CD1c-positive myeloid dendritic cell (primary cell): ENCODE measurements around the gene VGLL4.
A peak's percentile ranks its signal among the peaks of the same experiment; 100 is the strongest.
"Not testable (repeated sequence)": the region's sequence is repeated elsewhere in the genome, so short reads cannot be mapped to it uniquely, and the experiment has no call there.

Experiments
- DNase-seq: peaks from one replicate; pipeline ENCODE4 v3.0.0-alpha.2; 2016; ENCODE audit errors: extremely low spot score

VGLL4 gene

GRCh38 chr3:11643605-11644087 is at the start of gene VGLL4:
Gene VGLL4 (minus strand): TSS chr3:11643915. CDS start chr3:11643518, 397 bp downstream.
- DNase-seq = peak; percentile 82

GRCh38 chr3:11692532-11692813 is 48.8 kb upstream of the VGLL4 start:
- no peak for DNase-seq

- no peak for DNase-seq
Observed at GRCh38 chr3:11691767-11692531, 48.2 kb upstream of the VGLL4 start.

- DNase-seq = no peak
Observed at GRCh38 chr3:11690863-11691766, 47.4 kb upstream of the VGLL4 start.

GRCh38 chr3:11689749-11690148 is 46.0 kb upstream of the VGLL4 start:
- no peak for DNase-seq

GRCh38 chr3:11684980-11685379 is 41.3 kb upstream of the VGLL4 start:
- DNase-seq = not testable (repeated sequence)

- DNase-seq = no peak
Observed at GRCh38 chr3:11680509-11680908, 36.8 kb upstream of the VGLL4 start.

GRCh38 chr3:11679964-11680363 is 36.2 kb upstream of the VGLL4 start:
- DNase-seq = no peak

GRCh38 chr3:11672363-11672762 is 28.6 kb upstream of the VGLL4 start:
- DNase-seq = no peak

- peak; percentile 33 for DNase-seq
Observed at GRCh38 chr3:11671648-11672100, 28.0 kb upstream of the VGLL4 start.

- no peak for DNase-seq
Observed at GRCh38 chr3:11668243-11669235, 24.8 kb upstream of the VGLL4 start.

GRCh38 chr3:11665331-11665730 is 21.6 kb upstream of the VGLL4 start:
- no peak for DNase-seq

GRCh38 chr3:11662392-11662990 is 18.8 kb upstream of the VGLL4 start:
- DNase-seq = no peak

GRCh38 chr3:11661827-11662226 is 18.1 kb upstream of the VGLL4 start:
- no peak for DNase-seq

GRCh38 chr3:11661052-11661656 is 17.4 kb upstream of the VGLL4 start:
- DNase-seq = no peak

- DNase-seq = no peak
Observed at GRCh38 chr3:11660242-11660641, 16.5 kb upstream of the VGLL4 start.

- DNase-seq = no peak
Observed at GRCh38 chr3:11658180-11658579, 14.5 kb upstream of the VGLL4 start.

- no peak for DNase-seq
Observed at GRCh38 chr3:11655196-11655928, 11.6 kb upstream of the VGLL4 start.

- no peak for DNase-seq
Observed at GRCh38 chr3:11654166-11654565, 10.5 kb upstream of the VGLL4 start.
